Urothelium cell line (cell line): ENCODE data around the gene CCM2.
"Not testable (repeated sequence)": the region's sequence is repeated elsewhere in the genome, so short reads cannot be mapped to it uniquely, and the experiment has no call there.

Source experiments
- DNase-seq: peaks from one replicate; pipeline ENCODE4 v3.0.0; 2011; ENCODE audit warnings: low spot score, mixed read lengths
- FAIRE-seq: peaks from 2 replicates; lab custom pipeline; 2011; peaks lifted over from hg19 to GRCh38; lab: Jason Lieb, UNC

The CCM2 gene

DNA sequence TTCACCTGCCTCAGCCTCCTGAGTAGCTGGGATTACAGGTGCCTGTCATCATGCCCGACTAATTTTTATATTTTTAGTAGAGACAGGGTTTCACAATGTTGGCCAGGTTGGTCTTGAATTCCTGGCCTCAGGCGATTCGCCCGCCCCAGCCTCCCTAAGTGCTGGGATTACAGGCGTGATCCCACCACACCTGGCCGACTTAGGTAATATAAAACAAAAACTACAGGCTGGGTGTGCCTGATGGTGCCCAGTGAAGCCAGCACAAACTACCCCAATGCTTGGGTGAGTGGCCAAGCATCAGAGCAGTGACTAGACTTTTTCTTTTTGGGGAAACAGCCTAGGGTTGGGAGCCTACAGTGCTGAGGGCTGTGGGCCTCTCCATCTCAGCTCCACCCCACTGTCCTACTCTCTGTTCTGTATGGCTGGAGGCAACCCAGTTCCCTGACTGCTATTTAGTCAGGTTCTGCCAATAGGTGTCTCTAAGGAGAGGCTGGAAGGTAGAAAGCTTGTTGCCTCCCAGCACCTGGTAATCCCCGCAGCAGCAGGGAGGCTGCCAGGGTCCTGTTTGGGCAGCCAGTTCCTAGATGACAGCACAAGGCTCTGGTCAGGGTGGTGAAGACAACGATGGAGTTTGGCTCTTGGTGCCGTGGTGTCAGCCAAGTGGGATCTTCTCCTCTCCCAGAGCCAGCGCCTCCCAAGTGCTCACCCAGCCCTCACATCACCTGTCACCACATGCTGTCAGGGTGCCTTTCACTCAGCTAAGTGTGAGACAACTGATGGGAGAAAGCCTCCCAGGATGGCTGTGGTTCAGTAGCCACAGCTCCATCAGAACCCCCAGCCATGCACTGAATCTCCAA is 99.2 kb downstream of the CCM2 start:
- no peak for FAIRE-seq
- no peak for DNase-seq

DNA sequence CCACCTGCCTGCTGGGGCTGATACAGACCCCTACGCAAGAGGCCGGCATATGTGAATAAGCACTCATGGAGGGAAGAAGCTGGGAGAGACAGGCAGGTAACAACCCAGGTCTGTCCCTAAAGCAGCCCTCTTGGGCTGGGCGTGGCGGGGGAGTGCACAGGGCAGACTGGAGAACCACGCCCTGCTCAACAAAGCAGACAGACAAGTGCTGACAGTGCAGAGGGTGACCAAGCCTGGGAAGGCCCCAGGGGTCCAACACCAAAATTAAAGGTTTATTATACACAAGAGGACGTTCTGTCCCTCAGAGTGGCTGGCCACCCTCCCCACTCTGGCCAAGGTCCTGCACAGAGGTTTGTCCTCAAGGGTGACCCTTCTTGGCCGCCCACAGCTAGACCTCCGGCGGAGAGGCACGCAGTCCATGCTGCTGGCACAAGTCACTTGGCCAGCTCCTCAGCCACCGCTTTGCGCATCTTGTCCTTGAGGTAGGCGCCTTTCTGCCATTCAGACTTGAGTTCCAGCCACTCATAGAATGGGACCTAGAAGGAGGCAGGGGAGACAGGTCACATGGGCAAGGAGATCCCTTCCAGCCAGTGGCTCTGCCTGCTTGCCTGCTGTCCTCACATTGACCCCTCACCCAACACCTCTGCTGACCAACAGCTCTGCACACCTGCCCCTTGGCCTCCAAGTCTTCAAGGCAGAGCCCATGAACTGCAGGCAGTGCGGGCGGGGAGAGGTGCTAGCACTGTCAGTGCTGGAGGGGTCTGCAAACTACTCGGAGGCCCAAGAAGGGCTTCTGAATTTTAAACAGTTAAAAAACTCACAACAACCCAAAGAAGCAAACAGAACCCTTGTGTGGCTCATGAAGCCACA is 100.1 kb downstream of the CCM2 start:
- no peak for FAIRE-seq
- no peak for DNase-seq

DNA sequence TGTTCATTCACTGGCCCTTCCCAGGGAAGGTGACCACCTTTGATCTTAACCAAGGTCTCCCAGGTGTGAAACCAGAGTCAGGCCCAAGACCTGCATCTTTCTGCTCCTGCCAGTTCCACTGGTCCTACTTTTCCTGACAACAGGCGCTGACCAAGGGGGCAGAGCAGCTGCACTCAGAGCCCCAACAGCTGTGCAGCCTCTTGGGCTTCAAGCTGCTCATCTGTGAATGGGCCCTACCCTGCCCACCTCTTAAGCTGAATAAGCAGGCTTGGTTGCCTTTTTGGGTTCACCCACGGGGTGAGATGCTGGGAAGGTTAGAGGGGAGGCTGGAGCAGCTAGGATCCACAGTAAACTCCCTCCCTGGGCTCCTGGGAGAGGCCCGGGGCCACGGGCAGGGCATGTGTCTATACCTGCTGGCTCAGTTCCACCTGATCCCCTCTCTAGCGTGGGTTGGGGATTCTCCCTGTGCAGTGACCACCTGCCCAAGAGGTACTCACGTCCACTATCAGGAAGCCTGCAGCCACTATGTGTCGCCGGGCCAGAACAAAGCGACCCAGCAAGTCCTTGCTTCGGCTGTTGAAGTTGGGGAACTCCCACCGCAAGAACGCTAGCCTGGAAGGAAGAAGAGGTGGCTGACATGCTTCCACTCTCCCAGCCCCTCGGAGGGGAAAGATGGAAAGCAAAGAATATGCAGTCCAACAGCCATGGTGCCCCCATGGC is 100.9 kb downstream of the CCM2 start:
- no peak for FAIRE-seq
- DNase-seq, result no peak

DNA sequence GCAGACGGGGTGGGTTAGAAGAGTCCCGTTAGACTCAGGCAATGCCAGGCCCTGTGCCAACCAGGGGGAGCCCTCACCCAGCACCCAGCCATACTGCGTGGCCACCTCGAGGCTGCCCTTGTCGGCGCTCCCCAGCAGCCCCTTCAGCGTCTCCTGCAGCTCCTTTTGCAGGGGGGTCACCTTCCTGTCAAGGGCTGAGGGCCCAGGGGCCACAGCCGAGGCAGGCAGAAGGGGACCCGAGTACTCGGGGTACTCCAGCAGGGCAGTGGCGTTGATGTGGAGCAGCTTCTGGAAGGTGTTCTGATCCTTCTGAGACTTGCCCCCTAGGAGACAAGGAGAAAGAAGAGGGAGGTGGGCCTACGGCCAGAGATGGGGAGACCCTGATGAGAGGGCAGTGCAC is 101.7 kb downstream of the CCM2 start:
- no peak for DNase-seq
- FAIRE-seq, result no peak

GRCh38 chr7:45102785-45103712 is 103.0 kb downstream of the CCM2 start:
- no peak for FAIRE-seq

DNA sequence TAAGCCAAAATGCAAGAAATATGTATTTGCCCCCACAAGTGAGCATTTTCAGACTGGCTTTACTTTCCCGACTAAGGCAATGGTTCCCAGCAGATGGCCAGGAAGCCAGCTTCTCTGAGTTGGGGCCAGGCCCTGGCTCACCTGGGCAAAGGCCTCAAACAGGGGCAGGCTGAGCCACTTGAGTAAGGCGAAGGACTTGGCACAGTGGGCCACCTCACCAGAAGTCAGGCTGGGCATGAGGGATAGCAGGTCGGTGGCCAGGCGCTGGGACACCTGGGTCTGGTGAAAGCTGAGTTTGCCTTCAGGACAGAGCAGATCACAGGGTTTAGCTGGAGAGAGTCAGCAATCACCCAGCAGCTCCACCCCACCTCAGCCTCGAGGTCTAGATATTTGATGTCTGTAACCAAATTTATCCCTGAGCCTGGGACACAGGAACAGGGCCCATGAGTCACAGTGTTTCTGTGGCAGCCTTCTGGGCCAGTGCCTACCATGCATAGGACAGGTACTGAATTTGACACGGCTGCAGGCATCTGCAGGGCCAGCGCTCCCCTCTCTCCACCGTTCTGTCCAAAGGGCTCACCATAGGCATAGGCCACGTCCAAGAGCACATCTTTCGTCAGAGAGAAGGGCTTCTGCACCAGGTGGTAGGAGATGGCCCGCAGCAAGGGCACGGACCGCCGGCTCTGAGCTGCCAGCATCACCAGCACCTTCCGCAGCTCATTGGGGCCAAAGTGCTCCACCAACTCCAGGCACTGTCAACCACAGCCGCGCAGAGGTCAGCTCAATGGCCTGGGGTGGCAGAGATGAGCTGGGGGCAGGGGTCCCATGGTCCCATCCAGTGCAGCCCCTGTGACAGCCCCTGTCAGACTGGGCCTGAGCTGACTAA is 104.2 kb downstream of the CCM2 start:
- no peak for FAIRE-seq
- DNase-seq, result no peak

More at GRCh38 chr7:45102785-45103712, 103.0 kb downstream of the CCM2 start:
- no peak for DNase-seq

GRCh38 chr7:45104844-45105587 is 105.0 kb downstream of the CCM2 start:
- DNase-seq (no peak), FAIRE-seq (no peak)

DNA sequence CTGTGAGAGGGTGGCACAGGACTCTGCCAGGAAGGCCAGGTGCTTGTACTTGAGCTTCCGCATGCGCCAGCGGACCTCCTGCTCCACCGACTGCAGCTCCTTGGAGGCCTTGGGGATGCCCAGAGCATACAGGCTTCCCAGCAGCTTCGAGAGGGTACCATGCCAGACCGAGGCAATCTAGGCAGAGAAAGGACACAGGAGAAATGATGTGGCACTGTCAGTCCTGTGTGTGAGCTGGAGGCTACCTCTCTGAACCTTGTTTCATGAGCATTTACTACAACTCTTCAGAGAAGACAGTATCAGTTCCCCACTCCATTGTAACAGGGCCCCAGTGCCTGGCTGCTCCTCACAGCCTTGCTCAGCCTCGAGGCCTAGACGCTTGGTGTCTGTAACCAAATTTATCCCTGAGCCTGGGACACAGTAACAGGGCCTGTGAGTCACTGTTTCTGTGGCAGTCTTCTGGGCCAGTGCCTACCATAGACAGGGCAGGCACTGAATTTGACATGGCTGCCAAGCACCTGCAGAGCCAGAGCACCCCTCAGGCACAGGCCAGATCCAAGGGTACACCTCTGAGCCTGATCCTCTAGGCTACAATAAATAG is 105.7 kb downstream of the CCM2 start:
- DNase-seq, result no peak
- no peak for FAIRE-seq

DNA sequence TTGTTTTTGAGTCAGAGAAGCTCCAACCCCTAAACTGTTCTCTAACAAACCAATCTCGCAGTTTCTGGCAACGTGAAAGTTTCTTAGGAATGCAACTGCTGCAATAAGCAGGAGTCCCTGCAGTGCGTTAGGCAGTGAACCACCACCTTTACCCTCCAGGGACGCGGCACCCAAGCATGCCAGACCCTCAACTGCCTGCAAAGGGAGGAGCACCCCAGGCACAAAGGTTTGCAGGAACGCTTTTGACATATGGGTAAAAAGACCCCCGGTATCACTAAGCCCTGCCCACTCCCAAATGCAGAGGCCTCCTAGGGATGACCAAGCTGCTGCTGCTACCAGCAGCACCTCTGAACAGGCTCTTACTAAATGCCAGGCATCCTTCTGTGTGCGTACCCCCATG is 106.8 kb downstream of the CCM2 start:
- no peak for DNase-seq
- no peak for FAIRE-seq

DNA sequence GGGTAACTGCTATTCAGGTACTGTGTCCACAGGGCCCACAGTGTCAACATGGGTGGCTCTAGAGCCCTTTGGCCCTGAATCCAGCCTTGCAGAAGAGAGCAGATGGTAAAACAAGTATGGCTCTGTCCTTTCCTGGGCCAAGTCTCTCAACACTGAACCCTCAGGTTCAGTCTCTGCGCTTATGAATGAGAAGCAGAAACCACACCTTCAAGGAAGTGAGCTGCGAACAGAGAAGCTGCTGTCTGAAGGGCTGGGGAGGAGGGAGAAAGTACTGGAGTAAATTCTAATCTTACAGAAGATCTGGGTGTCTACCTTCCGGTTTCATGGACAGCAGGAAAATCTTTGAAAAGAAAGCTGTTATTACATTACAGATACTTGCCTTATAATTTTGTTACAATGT is 107.4 kb downstream of the CCM2 start:
- DNase-seq, result no peak

DNA sequence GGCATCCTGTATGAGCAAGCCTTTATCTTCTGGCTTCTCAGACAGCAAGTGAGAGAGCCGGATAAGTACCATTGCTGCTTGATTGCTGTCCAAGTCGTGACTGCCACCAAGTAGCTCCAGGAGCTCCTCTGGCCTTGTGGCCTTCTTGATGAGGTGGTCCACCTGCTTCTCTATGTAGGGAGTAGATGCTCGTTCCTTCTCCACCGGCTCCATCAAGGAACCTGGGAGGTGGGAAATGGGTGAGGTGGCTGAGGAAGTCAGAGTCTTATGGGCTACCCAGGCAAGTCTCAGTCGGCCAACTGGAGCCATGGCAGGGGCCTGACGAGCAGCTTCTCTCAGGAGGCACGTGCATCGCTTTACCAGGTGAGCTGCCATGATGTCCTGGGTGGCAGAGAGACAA is 108.9 kb downstream of the CCM2 start:
- DNase-seq, result no peak
- FAIRE-seq, result no peak

More for the DNA sequence above, 107.4 kb downstream of the CCM2 start:
- FAIRE-seq, result no peak

- FAIRE-seq (peak; percentile 98), DNase-seq (peak; percentile 97)
These were observed 111.6 kb downstream of the CCM2 start, which contains the start of gene TBRG4 for GRCh38 chr7:45111298-45112223. TBRG4 (minus strand) TSS chr7:45111697; CDS start chr7:45109237, 2,460 bp downstream.

DNA sequence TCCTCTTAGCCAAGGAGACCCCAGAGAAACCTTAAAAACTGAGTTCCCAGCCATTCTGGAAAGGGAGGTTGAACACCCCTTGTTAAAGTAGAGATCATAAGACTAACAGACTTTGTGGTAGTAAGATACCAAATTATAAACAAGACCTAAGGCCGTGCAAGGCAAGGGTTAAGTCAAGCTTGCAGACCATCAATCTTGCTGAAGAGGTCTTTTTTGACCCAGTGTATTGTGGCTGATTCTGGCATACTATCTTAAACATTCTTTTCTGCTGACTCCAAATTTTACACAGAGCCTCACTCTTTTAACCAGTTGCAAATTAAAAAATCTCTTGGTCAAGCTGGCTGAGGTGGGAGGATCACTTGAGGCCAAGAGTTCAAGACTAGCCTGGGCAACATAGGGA is 112.6 kb downstream of the CCM2 start:
- DNase-seq (no peak), FAIRE-seq (no peak)

GRCh38 chr7:45114257-45114656 is 114.3 kb downstream of the CCM2 start:
- FAIRE-seq, DNase-seq: not testable (repeated sequence)

DNA sequence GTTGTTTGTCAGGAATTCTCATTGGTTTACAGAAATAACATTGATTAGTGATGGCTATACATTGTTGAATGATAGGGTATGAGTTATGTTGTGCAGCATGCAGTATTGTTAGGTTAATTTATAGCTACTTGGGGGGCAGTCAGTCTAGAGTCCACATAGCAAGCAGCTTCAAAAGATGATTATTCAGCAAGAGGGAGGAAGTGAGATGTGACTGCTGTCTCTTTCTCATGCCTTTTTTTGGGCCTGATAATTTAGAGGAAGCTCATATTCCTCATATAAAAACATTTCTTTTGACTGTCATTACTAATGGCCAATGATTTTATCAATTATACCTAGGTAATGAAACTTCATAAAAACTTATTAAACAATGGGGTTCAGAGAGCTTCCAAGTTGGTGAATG is 114.9 kb downstream of the CCM2 start:
- DNase-seq, result no peak
- FAIRE-seq, result no peak

DNA sequence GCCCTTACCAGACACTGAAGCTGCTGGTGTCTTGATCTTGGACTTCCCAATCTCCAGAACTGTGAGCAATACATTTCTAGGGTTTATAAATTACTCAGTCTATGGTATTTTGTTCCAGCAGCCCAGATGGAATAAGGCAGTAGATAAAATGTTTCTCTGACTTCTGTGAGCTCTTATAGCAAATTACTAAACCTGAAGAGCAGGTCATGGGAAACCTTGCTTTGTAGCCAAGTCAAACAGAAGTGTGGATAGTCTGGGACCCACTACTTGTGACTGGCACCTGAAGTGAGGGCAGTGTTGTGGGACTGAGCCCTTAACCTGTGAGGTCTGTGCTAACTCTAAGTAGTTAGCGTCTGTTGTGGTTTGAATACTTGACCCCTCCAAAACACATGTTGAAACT is 116.0 kb downstream of the CCM2 start:
- no peak for FAIRE-seq
- no peak for DNase-seq

DNA sequence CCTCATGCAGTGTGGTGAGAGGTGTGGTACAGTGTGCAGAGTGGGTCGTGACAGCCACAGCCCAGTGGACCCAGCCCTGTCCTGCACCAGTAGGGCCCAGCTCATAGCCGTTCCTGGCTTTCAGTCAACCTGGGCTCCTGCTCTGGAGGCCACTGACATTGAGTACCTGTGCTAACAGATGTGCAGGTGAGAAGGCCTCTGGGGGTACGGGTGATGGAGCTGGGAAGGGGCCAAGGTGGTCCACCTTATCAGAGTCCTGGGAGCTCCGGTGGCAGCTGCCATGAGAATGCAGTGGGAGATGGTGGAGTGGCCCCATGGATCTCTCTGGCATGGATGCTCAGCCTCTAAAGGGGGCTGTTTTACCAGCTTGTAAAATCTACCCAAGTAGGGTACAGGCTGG is 117.6 kb downstream of the CCM2 start:
- DNase-seq (no peak), FAIRE-seq (no peak)
